Gastrocnemius medialis (tissue), 4 donors: ENCODE data around the gene PCNX3. TPM values are rescaled to one million over a fixed set of nuclear protein-coding genes. Genes with fewer than 3 reads are reported as not detected.

ENCODE experiments used
- ATAC-seq, 2 donors: fragments of 150-250 bp; one replicate each; pipeline ENCODE4 v1.9.1; 2016
- DNase-seq, 2 donors: peaks; one replicate each; pipeline ENCODE4 v3.0.0-alpha.2; 2019
- H3K27ac ChIP-seq, 4 donors: fragments of 200-600 bp; sonication (generic); 1 replicate in 1 of 4; 2 replicates in 3 of 4; pipeline ENCODE4 v1.5.1; 2016 to 2018; ENCODE audit warnings: mild to moderate bottlenecking in 2 of 4, moderate library complexity in 1 of 4
- H3K27me3 ChIP-seq, 3 donors: fragments of 200-600 bp; sonication (generic) in 2 of 3; 1 replicate in 1 of 3; 2 replicates in 2 of 3; pipeline versions ENCODE4 v1.5.1 to v1.6.0; 2016 to 2019; ENCODE audit warnings: mild to moderate bottlenecking in 1 of 3, moderate library complexity in 1 of 3
- H3K36me3 ChIP-seq, 2 donors: fragments of 200-600 bp; sonication (generic) in 1 of 2; one replicate each; pipeline ENCODE4 v1.5.1; 2017 to 2018
- H3K4me1 ChIP-seq, 2 donors: fragments of 200-600 bp; sonication (generic) in 1 of 2; one replicate each; pipeline ENCODE4 v1.5.1; 2016 to 2017; ENCODE audit warnings: mild to moderate bottlenecking in 2 of 2
- H3K4me3 ChIP-seq, 4 donors: fragments of 200-600 bp; sonication (generic) in 3 of 4; 1 replicate in 1 of 4; 2 replicates in 3 of 4; pipeline ENCODE4 v1.5.1; 2016 to 2019; ENCODE audit warnings: mild to moderate bottlenecking in 2 of 4
- H3K9me3 ChIP-seq, 3 donors: fragments of 200-600 bp; sonication (generic) in 2 of 3; 1 replicate in 1 of 3; 2 replicates in 2 of 3; pipeline ENCODE4 v1.5.1; 2016 to 2019
- POLR2A ChIP-seq, 2 donors: fragments of 450-650 bp; IDR thresholded peaks; one replicate each; pipeline ENCODE4 v1.6.1; 2017; ENCODE audit warnings: antibody characterized with exemption in 2 of 2, mild to moderate bottlenecking in 2 of 2, moderate library complexity in 2 of 2
- in situ Hi-C, 4 donors: fragments of 200-750 bp; cut with MboI; loops; one replicate each; pipeline versions ENCODE4 v1.15.0 to v1.8.0; 2017; ENCODE audit warnings: low sequenced_read_pairs in 4 of 4
- intact Hi-C: fragments of 100-400 bp; cut with DNase I; formaldehyde crosslinking; loops from one replicate; pipeline ENCODE4 v1.15.1; 2023; ENCODE audit warnings: low total_unique reads
- total RNA-seq, 4 donors: library from RNA; depleted of rRNA; stranded (reverse); fragments of >200 nt; gene quantifications; one replicate each; pipeline versions ENCODE4 v1.1.0 to v1.2.3, GENCODE V29; 2016
- TF ChIP-seq, protein P1 (sequence below), 5 experiments: fragments of 450-650 bp in 3 of 5; fragments of 200-600 bp in 2 of 5; sonication (generic) in 2 of 5; IDR thresholded peaks in 4 of 5; conservative IDR thresholded peaks in 1 of 5; 1 replicate in 4 of 5; 2 replicates in 1 of 5; pipeline ENCODE4 v1.5.1; 2016 to 2019; ENCODE audit warnings: antibody characterized with exemption in 5 of 5, mild to moderate bottlenecking in 3 of 5, moderate library complexity in 3 of 5

Gene PCNX3
- total RNA-seq, 4 donors from 2014 or later: 7.6 to 15.6 (median 13.1) TPM

DNA sequence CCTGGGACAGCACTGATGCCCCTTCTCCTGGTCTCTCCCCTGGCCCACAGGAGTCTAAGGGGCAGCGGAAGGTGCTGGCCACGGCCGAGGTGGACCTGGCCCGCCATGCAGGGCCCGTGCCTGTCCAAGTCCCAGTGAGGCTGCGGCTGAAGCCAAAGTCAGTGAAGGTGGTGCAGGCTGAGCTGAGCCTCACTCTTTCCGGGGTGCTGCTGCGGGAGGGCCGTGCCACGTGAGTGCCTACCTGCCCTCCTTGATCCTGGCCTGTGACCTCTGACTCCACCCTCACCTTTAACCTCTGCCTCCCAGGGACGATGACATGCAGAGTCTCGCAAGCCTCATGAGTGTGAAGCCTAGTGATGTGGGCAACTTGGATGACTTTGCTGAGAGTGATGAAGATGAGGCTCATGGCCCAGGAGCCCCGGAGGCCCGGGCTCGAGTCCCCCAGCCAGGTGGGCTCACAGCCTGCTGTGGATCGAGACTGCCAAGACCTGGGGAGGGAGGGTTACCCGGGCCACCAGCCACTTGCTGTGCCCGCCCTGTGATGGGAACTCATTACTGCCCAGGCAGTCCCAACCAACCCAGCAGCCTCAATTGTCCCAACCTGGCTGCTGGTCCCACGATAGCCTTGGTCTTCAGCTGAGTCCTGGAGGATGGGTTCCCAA, 35.4 kb upstream of the PCNX3 start:
- Histone ChIP-seq H3K4me1 (peaks cover 44 to 52% of the 10 kb centered on the region in 2 donors), H3K27ac (peak overlapping the region; percentile 100), H3K27me3 (no peaks in the 10 kb centered on the region), H3K36me3 (peaks cover 0 to 49% of the 10 kb centered on the region in 2 donors), H3K4me3 (no peak overlapping the region), H3K9me3 (no peaks in the 10 kb centered on the region)
- DNase-seq (no peak), ATAC-seq (no peak)
- intact Hi-C loops (no loop called here), in situ Hi-C loops (no loop called here)
- TF ChIP-seq POLR2A (IDR thresholded peaks at IDR 0.05): no peak
- TF ChIP-seq, protein P1, sequence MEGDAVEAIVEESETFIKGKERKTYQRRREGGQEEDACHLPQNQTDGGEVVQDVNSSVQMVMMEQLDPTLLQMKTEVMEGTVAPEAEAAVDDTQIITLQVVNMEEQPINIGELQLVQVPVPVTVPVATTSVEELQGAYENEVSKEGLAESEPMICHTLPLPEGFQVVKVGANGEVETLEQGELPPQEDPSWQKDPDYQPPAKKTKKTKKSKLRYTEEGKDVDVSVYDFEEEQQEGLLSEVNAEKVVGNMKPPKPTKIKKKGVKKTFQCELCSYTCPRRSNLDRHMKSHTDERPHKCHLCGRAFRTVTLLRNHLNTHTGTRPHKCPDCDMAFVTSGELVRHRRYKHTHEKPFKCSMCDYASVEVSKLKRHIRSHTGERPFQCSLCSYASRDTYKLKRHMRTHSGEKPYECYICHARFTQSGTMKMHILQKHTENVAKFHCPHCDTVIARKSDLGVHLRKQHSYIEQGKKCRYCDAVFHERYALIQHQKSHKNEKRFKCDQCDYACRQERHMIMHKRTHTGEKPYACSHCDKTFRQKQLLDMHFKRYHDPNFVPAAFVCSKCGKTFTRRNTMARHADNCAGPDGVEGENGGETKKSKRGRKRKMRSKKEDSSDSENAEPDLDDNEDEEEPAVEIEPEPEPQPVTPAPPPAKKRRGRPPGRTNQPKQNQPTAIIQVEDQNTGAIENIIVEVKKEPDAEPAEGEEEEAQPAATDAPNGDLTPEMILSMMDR (IDR thresholded peaks at IDR 0.05 in 4 of 5, conservative IDR thresholded peaks at IDR 0.05 in 1 of 5): no peak

DNA sequence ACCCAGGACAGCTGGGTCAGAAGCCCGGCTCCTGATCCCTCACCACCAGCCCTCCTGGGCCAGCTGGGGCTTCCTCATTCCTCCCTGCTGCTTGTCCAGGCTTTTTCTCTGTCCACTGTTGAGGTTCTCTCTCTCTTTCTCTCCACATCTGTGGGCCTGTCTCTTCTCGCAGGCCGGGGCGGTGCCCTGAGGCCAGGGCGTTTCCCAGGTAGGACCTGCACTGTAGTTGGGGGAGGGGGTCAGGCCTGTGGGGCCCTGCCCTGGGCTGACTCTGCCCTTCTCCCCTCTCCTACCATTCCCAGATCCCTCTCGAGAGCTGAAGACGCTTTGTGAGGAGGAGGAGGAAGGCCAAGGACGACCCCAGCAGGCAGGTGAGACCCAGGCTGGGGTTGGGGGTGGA, 34.8 kb upstream of the PCNX3 start:
- ATAC-seq (no peak), DNase-seq (no peak)
- no peaks in the 10 kb centered on the region for H3K27me3 ChIP-seq
- in situ Hi-C loops (no loop called here), intact Hi-C loops (no loop called here)
- no peak for TF ChIP-seq POLR2A (IDR thresholded peaks at IDR 0.05)
- TF ChIP-seq, protein P1 (IDR thresholded peaks at IDR 0.05 in 4 of 5, conservative IDR thresholded peaks at IDR 0.05 in 1 of 5): no peak
- no peak overlapping the region for H3K4me3 ChIP-seq
- H3K9me3 ChIP-seq: no peaks in the 10 kb centered on the region
- H3K4me1 ChIP-seq: peaks cover 44 to 48% of the 10 kb centered on the region in 2 donors
- H3K27ac ChIP-seq: peak overlapping the region; percentile 100
- peaks cover 0 to 54% of the 10 kb centered on the region in 2 donors for H3K36me3 ChIP-seq

DNA sequence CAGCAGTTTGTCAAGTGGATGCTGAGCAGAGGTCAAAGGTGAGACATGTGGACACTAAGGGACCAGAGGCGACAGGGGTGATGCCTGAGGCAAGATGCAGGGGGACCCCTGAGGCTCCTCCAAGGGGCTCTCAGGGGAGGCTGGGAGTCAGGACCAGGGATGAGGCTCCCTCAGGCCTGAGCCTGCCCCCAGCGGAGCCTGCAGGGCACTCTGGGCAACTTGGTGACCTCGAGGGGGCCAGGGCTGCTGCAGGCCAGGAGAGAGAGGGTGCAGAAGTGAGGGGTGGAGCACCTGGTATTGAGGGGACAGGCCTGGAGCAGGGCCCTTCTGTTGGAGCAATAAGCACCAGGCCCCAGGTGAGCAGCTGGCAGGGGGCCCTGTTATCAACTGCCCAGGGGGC, 33.6 kb upstream of the PCNX3 start:
- in situ Hi-C loops (no loop called here), intact Hi-C loops (no loop called here)
- ATAC-seq (no peak), DNase-seq (no peak)
- TF ChIP-seq POLR2A (IDR thresholded peaks at IDR 0.05): no peak
- TF ChIP-seq, protein P1 (IDR thresholded peaks at IDR 0.05 in 4 of 5, conservative IDR thresholded peaks at IDR 0.05 in 1 of 5): no peak
- H3K4me3 ChIP-seq: no peak overlapping the region
- H3K4me1 ChIP-seq: peaks cover 51 to 54% of the 10 kb centered on the region in 2 donors
- H3K27ac ChIP-seq: peak overlapping the region; percentile 100
- H3K9me3 ChIP-seq: no peaks in the 10 kb centered on the region
- no peaks in the 10 kb centered on the region for H3K27me3 ChIP-seq
- peaks cover 0 to 60% of the 10 kb centered on the region in 2 donors for H3K36me3 ChIP-seq

DNA sequence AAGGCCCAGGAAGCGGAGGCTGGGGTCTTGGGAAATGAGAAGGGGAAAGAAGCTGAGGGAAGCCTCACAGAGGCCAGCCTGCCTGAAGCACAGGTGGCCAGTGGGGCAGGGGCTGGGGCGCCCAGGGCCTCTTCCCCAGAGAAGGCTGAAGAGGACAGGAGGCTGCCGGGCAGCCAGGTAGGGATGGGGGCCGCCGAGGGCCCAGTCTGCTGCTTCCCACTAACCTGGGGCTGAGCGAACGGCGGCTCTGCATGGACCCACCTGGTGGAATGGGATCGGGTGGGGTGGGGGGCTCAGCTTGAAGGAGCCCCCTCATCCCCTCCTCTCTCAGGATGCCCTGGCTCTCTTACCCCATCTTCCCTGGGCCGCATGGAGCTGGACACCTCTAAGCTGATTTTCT, 32.0 kb upstream of the PCNX3 start:
- no peak overlapping the region for H3K4me3 ChIP-seq
- intact Hi-C loops (no loop called here), in situ Hi-C loops (no loop called here)
- ATAC-seq (no peak), DNase-seq (no peak)
- H3K4me1 ChIP-seq: peaks cover 51 to 54% of the 10 kb centered on the region in 2 donors
- no peaks in the 10 kb centered on the region for H3K27me3 ChIP-seq
- H3K27ac ChIP-seq: peak overlapping the region; percentile 100
- H3K9me3 ChIP-seq: no peaks in the 10 kb centered on the region
- TF ChIP-seq POLR2A (IDR thresholded peaks at IDR 0.05): no peak
- TF ChIP-seq, protein P1 (IDR thresholded peaks at IDR 0.05 in 4 of 5, conservative IDR thresholded peaks at IDR 0.05 in 1 of 5): no peak
- peaks cover 0 to 60% of the 10 kb centered on the region in 2 donors for H3K36me3 ChIP-seq
